ENCODE results near the gene LRRTM1. TPM values are rescaled to one million over a fixed set of nuclear protein-coding genes. Genes with fewer than 3 reads are reported as not detected.

LRRTM1 gene
- total RNA-seq, 1 experiment from 2014 or later: not detected

DNA sequence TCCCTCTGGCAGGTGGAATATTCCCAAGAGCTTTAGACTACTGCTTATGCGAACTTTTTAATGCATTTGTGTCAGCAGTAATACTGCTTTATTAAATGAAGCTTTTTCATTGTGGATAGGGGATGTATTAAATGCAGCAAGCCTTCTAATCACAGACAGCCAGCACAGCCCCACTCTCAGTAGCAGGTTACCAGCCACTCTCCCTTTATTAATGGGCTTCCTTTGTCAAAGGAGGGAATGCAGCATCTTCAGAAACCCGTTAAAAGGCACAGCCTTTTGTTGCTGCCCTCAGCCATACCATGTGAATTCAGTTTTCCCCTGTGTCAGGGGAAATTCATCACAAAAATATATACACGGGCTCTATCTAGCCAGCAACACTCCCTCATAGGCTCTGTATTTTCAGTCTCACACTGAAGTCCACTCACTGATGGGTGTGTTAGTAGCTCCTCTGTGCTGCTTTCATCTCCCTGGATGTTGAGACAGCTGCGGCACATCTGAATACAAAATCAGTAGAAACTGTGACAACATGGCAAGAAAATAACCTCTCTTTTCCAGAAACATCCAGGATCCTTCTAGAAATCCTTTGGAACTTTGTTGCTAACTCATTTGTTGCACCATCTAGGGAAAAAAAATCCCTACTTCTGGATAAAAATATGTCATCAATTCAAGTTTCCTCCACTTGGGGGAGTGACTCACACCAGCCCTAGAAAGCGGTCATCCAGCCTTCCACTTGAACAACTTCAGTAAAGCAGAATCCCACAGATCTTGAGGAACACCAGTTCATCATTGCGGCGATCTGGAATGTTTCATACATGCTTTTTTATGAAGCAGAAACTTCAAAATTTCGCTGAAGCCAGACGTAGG lies 48.4 kb downstream of the LRRTM1 start:
- ChIA-PET POLR2A (no interaction called here), CTCF (no interaction called here)
- no peaks in the 10 kb centered on the region for H3K4me1 ChIP-seq (ENCODE audit: control insufficient read depth, insufficient read depth, low read length)
- in situ Hi-C loops (cut with HindIII; ENCODE audit: low pct_unique_long_range_greater_than_20kb, low sequenced_read_pairs): no loop called here
- H3K36me3 ChIP-seq (ENCODE audit: control insufficient read depth, insufficient read depth, low read length): no peaks in the 10 kb centered on the region
- H3K9me3 ChIP-seq (ENCODE audit: control insufficient read depth, insufficient read depth, low read depth, low read length): no peaks in the 10 kb centered on the region; the same call in 1 of the 2 replicates
- no peaks in the 10 kb centered on the region for H3K27me3 ChIP-seq (ENCODE audit: control insufficient read depth, insufficient read depth, low read length)
- no peak for DNase-seq (ENCODE audit: low read depth, low spot score)
- TF ChIP-seq, protein P1, sequence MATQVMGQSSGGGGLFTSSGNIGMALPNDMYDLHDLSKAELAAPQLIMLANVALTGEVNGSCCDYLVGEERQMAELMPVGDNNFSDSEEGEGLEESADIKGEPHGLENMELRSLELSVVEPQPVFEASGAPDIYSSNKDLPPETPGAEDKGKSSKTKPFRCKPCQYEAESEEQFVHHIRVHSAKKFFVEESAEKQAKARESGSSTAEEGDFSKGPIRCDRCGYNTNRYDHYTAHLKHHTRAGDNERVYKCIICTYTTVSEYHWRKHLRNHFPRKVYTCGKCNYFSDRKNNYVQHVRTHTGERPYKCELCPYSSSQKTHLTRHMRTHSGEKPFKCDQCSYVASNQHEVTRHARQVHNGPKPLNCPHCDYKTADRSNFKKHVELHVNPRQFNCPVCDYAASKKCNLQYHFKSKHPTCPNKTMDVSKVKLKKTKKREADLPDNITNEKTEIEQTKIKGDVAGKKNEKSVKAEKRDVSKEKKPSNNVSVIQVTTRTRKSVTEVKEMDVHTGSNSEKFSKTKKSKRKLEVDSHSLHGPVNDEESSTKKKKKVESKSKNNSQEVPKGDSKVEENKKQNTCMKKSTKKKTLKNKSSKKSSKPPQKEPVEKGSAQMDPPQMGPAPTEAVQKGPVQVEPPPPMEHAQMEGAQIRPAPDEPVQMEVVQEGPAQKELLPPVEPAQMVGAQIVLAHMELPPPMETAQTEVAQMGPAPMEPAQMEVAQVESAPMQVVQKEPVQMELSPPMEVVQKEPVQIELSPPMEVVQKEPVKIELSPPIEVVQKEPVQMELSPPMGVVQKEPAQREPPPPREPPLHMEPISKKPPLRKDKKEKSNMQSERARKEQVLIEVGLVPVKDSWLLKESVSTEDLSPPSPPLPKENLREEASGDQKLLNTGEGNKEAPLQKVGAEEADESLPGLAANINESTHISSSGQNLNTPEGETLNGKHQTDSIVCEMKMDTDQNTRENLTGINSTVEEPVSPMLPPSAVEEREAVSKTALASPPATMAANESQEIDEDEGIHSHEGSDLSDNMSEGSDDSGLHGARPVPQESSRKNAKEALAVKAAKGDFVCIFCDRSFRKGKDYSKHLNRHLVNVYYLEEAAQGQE (IDR thresholded peaks at IDR 0.05; ENCODE audit: insufficient read depth in 1 of 2, low read depth in 2 of 2, low read length in 1 of 2): no peak
- TF ChIP-seq, protein P2, sequence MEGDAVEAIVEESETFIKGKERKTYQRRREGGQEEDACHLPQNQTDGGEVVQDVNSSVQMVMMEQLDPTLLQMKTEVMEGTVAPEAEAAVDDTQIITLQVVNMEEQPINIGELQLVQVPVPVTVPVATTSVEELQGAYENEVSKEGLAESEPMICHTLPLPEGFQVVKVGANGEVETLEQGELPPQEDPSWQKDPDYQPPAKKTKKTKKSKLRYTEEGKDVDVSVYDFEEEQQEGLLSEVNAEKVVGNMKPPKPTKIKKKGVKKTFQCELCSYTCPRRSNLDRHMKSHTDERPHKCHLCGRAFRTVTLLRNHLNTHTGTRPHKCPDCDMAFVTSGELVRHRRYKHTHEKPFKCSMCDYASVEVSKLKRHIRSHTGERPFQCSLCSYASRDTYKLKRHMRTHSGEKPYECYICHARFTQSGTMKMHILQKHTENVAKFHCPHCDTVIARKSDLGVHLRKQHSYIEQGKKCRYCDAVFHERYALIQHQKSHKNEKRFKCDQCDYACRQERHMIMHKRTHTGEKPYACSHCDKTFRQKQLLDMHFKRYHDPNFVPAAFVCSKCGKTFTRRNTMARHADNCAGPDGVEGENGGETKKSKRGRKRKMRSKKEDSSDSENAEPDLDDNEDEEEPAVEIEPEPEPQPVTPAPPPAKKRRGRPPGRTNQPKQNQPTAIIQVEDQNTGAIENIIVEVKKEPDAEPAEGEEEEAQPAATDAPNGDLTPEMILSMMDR (IDR thresholded peaks at IDR 0.05): peak; percentile 43
- TF ChIP-seq POLR2AphosphoS5 (IDR thresholded peaks at IDR 0.05; ENCODE audit: low read depth, low read length) (no peak), SIN3A (IDR thresholded peaks at IDR 0.05; ENCODE audit: borderline replicate concordance, insufficient read depth, low read depth, low read length) (no peak)
- no peak for ATAC-seq
- intact Hi-C loops (cut with micrococcal nuclease; ENCODE audit: unreplicated experiment): no loop called here
- H3K4me3 ChIP-seq (ENCODE audit: low read depth in 2 of 2, low read length in 2 of 2): no peak overlapping the region
- H3K27ac ChIP-seq (ENCODE audit: low read length): no peak overlapping the region
- no TSS peak for BruUV-seq (replicated peaks)

DNA sequence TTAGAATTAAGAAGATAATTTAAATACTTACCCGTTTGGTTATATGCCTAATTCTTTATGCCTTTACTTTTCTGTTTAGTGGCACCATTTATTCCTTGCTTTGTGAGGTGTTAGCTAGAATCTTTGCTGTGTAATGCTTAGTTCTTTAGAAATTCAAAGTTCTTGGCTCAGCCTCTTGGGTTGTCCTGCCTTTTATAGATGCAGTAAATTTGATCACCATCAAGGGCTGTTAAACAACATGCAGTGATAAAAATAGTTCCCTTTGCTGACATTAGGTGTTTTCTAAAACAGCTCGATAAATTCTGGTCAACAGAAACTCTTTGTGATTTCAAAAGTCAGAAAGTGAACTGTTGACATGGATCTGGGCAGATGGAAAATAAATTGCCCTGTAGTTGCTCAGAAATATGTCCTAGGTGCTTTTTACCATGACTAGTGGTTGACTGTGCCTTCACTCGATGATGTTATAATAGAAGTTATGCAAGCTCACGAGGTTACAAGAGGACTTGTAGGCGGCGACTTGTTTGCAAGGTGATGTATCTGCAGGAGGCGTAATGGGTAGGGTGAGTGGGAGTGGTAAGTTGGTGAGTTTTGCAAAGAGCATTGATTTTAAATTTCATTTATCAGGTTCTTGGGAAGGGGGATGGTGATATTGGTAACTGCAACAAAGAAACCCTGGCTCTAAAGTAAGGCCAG lies 52.1 kb downstream of the LRRTM1 start:
- Histone ChIP-seq H3K36me3 (ENCODE audit: control insufficient read depth, insufficient read depth, low read length) (no peaks in the 10 kb centered on the region), H3K4me1 (ENCODE audit: control insufficient read depth, insufficient read depth, low read length) (no peaks in the 10 kb centered on the region), H3K27ac (ENCODE audit: low read length) (no peak overlapping the region), H3K9me3 (ENCODE audit: control insufficient read depth, insufficient read depth, low read depth, low read length) (no peaks in the 10 kb centered on the region; the same call in 1 of the 2 replicates), H3K27me3 (ENCODE audit: control insufficient read depth, insufficient read depth, low read length) (no peaks in the 10 kb centered on the region), H3K4me3 (ENCODE audit: low read depth in 2 of 2, low read length in 2 of 2) (no peak overlapping the region)
- no TSS peak for BruUV-seq (replicated peaks)
- intact Hi-C loops (cut with micrococcal nuclease; ENCODE audit: unreplicated experiment) (no loop called here), in situ Hi-C loops (cut with HindIII; ENCODE audit: low pct_unique_long_range_greater_than_20kb, low sequenced_read_pairs) (no loop called here)
- ATAC-seq (no peak), DNase-seq (ENCODE audit: low read depth, low spot score) (no peak)
- TF ChIP-seq, protein P2 (IDR thresholded peaks at IDR 0.05): no peak
- TF ChIP-seq POLR2AphosphoS5 (IDR thresholded peaks at IDR 0.05; ENCODE audit: low read depth, low read length) (no peak), TCF7L2 (IDR thresholded peaks at IDR 0.05; ENCODE audit: low read depth, low read length) (no peak)
- CTCF ChIA-PET: no interaction called here
- POLR2A ChIA-PET: no interaction called here

Data from Panc1 (cell line).